COR-L47 (cell line): ENCODE data around the gene EXOC3L4.
"Not testable (repeated sequence)": the region's sequence is repeated elsewhere in the genome, so short reads cannot be mapped to it uniquely, and the experiment has no call there.

Experiments used
- DNase-seq: peaks from one replicate; lab custom pipeline; 2025; lab: John Stamatoyannopoulos, UW

Gene EXOC3L4

DNA sequence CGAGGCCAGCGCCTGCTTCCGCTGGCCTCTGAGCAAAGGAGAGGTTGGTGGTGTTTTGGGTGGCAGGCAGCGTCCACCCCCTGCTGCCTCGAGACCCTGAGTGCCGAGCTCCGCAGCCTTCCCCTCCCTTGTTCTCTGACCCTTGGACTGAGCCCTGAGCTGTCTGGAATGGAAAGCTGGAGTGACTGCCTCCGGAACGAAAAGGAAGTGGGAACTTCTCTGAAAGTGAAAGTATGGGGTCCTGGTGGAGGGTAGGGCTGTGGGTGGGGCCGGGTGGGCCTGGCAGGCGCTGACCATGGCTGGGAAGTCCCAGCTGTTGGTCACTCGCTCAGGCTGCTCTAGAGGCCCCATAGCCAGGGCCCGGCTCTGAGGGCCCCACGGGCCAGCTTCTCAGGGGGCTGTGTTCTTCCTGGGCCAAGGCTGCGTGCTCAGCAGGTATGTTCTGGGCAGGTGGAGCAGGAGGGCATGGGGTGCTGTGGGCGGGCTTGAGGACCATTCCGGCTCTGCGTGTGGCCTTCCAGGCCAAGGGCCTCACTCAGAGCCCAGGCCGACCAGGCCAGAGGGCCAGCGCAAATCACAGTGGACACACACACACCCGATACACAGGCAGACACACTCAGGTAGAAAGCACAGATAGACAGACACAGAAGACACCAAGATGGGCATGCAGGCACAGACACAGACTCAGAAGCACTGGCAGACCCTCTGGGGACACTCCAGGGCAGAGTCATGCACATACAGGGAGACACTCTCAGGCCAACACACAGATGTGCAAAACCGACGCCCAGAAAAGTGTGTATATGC is at the start of gene EXOC3L4:
Gene EXOC3L4, plus strand, starts transcription at position 320 of the 804 bp plus-strand sequence. CDS start 5,495 bp downstream, outside the sequence.
- no peak for DNase-seq

DNA sequence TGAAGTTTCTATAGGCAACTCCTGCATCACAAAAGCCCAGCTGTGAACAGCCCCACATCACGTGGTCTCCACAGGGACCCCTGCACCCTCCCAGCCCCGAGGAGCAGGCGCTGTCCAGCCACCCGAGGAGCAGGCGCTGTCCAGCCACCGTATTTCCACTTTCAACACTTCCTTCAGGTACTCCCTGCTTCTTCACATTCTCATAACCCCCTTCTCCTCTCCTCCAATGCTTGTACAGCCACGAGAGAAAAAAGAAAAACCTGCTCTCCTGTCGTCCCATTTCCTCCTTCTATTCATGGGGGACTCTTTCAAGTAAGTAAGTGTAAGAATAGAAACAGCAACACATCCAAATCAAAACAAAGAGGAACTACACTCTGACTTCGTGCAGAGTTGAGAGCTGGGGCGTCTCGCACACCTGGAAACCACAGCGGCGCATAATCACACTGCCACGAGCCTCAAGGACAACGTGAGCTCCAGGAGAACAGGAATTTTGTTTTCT is 49.1 kb upstream of the EXOC3L4 start:
- DNase-seq, result no peak

DNA sequence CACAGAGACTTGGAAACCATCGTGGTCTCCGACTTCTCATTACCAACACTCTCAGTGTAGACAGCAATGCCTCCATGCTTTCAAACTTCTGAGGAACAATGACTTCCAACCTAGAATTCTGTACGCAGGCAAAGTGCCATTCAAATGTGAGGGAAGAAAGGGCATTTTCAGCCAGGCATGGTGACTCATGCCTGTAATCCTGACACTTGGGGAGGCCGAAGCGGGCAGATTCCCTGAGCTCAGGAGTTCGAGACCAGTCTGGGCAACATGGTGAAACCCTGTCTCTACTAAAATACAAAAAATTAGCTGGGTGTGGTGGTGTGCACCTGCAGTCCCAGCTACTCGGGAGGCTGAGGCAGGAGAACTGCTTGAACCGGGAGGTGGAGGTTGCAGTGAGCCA is 47.1 kb upstream of the EXOC3L4 start:
- DNase-seq, result not testable (repeated sequence)

DNA sequence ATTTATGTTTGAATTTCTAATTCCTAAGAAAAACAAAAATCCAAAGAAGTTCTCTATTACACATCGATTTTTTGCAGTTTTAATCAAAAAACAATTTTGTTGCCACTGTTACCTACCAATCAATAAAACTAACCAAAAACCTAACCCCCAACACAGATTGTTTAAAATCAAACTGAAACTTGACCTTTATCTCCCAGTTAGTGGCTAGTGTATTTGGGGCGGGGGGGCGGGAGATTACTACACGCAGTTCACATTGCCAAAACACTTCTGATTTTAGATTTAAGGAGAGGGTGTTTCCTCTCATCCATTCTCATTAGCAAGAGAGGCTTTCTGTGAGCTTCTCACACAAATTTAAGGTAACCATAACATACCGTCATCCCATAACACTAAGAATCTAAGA is 43.6 kb upstream of the EXOC3L4 start:
- no peak for DNase-seq

DNA sequence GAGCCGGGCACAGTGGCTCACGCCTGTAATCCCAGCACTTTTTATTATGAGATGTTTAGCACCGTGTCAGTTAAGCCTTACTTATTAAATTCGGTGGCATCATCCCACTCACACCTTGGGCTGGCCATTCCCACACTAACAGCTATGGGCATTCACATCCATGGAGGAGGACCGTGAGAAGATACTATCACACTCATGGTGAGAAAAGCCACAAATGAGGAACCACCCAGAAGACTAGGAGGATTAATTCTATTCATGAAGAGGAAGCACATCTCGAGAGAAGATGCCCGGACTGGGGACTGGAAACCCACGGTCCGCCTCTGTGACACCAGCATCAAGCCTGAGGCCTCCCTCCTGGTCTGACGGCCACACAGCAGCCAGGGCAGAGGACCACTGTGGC is 42.1 kb upstream of the EXOC3L4 start:
- no peak for DNase-seq

DNA sequence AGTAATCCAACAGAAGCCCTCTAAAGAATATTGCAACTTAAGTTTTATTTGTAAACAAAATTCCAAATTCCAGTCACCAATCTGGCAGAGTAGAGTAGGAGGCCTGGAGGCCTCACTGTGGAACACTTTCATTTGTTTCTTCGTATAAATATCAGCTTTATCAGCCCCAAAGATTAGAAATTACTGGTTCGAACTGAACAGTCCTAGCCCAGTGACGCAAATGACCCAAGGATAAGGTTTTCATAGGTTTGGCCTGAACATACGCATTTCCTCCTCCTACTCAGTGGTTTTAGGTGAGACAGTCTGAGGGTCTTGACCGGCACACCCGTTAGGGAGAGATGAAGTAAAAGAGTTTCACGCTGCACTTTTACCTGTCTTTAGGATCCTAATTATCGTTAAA is 38.8 kb upstream of the EXOC3L4 start:
- no peak for DNase-seq

DNA sequence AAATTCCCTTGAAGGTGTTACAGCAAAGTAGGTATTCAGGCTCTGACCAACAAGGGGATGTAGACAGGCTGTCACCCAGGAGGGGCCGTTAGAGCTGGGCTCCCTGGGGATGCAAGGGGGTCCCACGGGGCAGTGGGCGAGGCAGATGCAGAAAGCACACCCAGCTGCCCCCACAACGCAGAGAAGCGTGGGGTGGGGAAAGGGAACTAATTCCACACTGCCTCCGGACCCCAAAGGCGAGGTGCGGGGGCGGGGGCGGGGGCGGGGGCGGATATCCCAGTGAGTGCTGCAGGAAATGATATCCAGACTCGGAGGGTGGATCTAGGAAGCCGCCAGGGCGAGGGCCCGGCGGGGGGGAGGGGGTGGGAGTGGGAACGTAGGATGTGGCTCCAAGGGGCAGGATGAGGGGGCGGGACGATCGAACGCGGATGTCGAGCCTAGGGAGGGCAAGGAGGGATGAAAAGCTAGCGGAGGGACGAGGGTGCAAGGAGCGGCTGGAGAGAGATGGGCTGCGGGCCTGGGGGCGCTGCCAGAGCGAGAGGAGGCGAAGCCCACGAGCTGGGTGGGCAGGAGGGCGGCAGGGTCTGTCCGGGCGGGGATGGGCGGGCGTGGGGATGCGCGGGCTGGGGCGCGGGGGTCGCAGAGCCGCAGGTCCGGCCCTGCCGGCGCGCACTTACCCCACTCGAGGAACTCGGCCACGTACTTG is 38.0 kb upstream of the EXOC3L4 start:
- peak; percentile 77 for DNase-seq

DNA sequence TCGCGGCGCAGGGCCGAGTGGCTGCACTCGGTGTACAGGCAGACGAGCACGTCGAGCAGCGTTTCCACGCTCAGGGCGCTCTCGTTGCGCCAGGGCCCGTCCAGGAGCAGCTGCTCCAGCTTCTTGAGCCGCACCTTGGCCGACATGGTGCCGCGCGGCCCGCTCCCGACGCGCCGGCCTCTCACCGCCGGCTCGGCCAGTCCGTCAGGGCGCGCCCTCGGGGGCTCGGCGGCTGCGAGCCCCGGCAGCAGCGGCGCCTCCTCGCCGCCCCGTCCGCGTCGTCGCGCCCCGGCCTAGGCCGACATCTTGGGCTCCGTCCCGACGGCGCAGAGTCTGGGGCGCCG is 37.5 kb upstream of the EXOC3L4 start:
- peak; percentile 53 for DNase-seq

DNA sequence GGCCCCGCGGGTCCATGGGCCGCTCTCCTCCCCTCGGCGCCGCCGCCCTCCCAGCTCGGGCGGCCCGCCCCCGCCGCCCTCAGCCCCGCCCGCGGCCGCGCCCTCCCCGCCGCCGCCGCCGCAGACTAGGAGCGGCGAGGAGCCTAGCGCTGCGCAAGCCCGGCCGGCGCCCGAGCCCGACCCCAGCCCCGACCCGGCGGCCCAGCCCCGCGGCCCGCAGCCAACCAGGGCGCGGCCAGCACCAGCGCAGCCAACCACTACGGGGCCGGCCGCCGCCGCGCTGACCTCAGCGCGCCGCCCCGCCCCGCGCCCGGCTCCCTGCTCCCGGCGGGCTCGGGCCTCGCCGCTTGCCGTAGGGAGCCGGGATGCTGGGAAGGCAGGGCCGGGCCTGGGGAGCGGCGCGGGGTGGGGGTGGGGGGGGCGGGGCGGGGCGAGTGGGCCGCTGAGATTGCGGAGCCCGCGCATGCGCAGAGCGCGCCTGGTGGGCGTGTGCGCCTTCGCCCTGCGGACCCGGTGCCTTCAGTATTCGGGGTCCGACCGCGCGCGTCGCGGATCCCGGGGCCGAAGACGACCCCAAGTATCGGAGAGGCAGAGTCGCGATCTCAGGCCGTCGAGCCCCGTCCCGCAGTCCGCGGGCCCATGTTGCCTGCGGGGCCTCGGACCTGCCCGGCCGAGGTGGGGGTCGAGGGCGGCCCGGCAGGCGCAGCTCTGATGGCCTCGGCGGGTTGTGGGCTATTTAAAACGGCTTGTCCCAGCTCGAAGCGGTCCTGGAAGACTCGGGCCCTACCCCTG is 37.0 kb upstream of the EXOC3L4 start, which contains the start of gene CDC42BPB:
Gene CDC42BPB, minus strand, starts transcription at position 178 of the 792 bp plus-strand sequence. CDS start 376 bp downstream, outside the sequence.
- DNase-seq, result peak; percentile 95

DNA sequence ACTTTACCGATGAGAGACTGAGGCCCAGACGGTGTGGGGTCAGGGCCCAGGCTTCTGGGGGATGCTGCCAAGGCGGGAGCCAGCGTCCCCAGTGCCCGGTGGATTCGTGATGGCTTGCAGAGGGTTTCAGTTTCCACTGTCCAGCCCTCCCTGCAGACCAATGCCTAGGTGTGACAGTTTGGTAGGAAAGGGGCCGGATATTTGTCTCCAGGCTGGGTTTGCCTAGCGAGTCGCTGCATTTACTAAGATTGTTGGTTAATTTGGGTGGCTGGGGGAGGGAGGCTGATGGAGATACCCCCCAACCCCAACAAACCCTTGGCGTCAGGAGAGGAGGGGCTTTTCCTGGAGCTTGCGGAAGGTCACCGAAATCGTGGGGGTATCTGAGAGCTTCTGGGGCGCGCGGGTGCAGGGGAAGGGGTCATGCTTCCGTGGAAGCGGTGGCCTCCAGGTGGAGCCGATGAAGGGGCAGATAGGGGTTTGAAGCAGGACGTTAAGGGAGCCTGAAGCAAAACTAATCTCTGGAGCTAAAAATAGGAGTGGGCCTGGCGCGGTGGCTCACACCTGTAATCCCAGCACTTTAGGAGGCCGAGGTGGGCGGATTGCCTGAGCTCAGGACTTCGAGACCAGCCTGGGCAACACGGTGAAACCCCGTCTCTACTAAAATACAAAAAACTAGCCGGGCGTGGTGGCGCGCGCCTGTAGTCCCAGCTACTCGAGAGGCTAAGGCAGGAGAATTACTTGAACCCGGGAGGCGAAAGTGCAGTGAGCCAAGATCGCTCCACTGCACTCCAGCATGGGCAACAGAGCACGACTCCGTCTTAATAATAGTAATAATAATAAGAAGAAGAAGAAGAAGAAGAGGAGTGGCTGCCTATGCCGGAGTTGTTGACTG is 36.1 kb upstream of the EXOC3L4 start:
- DNase-seq, result no peak

DNA sequence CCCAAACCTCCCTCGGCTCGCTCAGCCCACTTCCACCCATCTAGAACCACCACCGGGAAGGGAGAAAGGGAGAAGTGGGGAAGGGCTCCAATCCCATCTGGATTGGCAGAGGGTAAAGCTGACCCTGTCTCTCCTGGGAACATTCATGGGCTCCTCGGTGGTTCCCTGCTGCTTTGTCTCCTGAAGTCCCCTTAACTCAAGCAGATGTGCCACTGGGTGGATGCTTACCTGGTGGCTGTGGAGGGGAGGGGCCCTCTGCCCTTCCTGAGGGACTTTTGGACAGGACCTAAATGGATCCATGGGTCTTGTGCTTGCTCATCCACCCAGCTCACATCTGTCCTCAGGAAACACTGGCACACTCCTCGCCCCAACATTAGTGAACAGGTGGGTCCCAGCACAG is 35.0 kb upstream of the EXOC3L4 start:
- no peak for DNase-seq

DNA sequence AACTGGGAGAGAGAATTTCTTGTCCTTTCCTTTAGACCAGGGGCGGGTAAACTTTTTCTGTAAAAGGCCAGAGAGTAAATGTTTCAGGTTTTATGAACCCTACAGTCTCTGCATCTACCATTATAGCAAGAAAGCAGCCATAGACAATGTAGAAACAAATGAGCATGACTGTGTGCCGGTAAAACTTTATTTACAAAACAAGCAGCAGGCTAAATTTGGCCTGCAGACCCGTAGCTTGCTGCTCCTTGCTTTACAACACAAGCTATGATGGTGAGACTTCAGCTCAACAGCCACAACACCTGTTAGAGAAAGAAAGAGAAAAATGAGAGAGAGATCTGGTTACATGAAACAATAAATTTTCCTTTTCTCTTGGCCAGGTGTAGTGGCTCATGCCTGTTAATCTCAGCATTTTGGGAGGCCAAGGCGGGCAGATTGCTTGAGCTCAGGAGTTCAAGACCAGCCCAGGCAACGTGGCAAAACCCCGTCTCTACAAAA is 33.0 kb upstream of the EXOC3L4 start:
- DNase-seq, result no peak

DNA sequence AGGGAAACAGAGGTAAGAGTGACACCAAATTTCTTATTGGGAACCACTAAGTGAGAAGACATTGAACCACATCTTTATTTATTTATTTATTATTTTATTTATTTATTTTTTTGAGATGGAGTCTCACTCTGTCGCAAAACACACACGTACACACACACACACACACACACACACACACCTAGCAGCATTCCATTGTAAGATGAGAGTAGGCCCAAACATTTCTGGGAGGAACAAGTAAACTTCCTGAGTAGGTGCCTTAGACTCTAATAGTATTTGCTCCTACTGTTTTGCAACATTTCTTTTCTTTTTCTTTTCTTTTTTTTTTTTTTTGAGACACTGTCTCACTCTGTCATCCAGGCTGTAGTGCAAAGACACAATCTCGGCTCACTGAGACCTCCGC is 30.1 kb upstream of the EXOC3L4 start:
- DNase-seq, result no peak

DNA sequence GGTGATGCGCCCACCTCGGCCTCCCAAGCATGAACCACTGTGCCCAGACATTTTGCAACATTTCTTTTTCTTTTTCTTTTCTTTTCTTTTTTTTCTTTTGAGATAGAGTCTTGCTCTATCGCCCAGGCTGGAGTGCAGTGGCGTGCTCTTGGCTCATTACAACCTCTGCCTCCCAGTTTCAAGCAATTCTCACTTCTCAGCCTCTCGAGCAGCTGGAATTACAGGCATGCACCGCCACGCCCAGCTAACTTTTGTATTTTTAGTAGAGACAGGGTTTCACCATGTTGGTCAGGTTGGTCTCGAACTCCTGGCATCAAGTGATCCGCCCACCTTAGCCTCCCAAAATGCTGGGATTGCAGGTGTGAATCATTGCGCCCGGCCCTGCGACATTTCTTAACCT is 29.5 kb upstream of the EXOC3L4 start:
- no peak for DNase-seq

DNA sequence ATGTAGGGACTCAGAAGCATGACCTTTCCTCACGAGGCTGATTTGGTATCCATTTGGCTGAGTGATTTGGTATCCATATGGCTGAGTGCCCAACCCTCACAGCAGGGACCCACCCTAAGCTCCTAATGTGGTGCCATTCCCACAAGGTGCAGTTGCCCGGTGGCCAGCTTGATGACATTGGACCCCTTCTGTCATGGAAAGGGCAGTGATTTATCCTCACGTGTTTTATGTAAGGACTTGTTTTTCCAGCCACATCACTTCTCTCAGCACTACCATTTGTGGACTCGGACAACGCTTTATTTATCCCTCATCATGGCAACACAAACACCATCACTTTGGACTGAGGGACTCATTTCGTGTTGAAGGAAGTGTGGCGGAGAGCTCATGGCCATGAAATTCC is 28.7 kb upstream of the EXOC3L4 start:
- DNase-seq, result no peak

DNA sequence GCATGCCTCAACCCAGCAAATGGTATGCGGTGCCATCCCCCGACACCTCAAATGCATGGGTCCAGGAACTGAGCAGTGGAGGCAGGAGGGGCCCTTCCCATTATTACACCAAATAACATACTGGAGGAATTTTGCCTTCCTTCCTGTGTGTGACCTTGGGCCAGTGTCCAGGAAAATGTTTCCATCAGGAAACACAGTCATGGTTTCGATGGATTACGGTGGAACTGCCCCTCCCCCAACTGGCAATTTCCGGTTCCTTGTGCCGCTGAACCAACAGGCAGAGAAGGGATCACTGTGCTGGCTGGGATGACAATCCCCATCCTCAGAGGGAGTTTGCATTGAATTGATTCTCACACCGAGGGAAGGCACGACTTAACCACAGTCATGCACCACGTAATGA is 28.1 kb upstream of the EXOC3L4 start:
- DNase-seq, result no peak

DNA sequence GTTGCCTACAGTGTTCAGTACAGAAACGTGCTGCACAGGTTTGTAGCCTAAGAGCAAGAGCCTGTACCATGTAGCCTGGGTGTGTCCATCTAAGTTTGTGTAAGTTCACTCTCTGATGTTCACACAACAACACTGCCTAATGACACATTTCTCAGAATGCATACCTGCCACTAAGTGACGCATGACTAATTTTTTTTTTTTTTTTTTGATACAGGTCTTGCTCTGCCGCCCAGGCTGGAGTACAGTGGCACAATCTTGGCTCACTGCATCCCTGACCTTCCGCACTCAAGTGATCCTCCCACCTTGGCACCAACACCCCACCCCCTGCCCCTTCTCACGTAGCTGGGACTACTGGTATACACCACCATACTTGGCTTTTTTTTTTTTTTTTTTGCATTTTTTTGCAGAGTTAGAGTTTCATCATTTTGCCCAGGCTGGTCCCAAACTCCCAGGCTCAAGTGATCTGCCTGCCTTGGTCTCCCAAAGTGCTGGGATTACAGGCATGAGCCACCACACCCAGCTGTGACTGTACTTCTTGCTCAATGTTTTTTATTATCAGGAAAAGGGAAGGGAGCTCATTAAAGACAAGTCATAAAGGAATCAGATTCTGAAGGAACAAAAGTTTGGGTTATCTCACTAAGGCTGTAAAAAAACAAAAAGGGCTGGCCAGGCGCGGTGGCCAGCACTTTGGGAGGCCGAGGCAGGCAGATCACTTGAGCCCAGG is 27.1 kb upstream of the EXOC3L4 start:
- no peak for DNase-seq

DNA sequence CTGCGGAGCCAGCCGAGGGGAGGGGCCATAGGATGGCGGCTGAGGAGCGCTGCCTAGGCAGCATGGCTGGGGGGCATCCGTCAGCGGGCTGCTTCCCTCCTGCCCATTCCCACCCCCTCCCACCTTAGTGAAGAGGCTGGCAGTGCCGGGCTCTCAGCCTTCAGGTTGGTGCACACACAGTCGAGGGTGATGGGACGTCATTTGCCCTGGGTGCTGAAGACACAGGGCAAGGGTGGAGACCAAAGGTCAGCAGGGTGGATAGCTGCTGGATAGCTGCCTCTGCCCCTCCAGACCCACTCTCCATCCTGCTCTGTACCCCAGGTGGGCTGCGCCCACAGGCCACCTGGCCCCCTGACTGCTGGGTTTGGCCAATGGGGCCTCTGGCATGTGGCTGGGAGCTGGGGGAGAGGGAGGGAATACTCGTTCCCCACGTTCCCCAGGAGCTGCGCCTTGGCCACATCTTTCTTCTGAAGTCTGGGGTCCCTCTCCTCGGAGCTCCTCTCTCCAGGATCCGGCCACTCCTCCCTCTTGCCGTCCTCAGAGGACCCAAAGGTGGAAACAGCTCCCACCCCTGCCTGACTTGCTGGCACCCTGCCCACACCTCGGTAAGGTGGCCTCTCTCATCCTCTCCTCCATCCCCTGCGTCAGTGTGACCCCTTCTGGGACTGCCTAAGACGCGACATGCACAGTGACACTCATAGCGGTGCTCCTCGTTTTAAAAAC is 26.0 kb upstream of the EXOC3L4 start:
- DNase-seq, result no peak

DNA sequence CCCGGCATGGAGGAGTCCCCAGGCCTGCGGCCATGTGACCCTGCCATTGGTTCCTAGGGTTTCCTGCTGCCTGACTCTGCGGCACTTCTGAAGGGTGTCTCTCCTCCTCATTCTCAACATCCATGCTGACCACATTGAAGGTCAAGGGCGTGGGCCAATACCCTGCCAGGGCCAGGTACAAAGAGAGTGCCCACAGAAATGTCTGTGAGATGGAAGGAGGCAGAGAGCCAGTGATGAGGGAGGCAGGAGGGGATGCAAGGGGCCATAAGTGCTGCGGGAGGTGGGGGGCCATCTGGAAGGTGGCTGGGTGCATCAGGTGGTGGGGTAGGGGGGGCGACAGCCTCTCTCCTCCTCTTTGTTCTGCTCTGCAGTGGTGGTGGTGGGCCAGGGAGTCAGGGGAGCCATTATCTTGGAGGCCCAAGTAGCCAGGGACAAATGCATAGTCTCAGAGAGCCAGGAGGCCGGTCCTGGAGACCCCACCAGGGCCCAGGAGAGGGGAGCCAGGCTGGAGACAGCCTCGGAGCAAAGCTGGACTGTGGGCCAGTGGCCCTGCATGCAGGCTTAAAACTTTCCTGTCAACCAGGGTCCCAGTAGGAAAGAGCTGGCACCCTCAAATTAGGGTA is 24.2 kb upstream of the EXOC3L4 start:
- DNase-seq, result no peak
